ENCODE results near the gene SNRPD1. TPM values are rescaled to one million over a fixed set of nuclear protein-coding genes. Genes with fewer than 3 reads are reported as not detected.

Gene SNRPD1
- total RNA-seq, 2 donors from 2014 or later: 98.9 to 114 TPM

DNA sequence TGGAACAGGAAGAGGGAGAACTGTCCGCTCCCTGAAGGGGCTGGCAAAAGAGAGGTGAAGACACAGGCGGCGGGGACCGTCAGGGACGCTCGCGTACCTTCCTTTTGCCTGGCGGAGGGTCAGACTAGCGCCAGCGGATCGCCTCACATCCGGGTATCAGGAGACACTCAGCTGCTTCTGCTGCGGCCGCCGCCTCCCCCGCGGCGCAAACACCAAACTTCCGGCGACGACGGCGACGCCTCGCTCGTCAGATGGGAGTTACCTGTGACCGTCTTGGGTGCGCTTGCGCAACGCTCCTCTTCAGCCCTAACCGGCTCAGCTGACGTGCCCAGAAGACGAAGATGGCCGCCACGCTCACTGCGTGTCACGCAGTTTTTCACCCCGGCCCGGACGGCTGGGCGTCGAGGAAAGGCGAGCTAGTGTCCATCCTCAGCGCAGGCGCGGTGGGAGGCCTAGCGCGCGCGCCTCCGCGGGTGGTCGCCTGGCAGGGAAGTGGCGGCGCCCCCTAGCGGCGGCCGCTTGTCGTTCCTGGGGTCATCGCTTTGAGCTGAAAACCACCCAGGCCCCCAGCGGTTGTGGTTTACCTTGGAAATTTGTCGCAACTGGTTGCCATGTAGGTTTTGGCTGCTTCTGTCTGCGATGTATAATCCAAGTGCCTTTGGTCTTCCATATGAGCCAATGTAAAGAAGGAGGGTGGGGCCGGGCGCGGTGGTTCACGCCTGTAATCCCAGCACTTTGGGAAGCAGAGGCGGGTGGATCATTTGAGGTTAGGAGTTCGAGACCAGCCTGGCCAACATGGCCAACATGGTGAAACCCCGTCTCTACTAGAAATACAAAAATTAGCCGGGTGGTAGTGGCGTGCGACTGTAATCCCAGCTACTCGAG, 11.3 kb upstream of the SNRPD1 start, which contains the start of gene ESCO1:
TSS of gene ESCO1 (minus strand) at position 179 of the 885 bp plus-strand sequence. CDS start 25,861 bp downstream, outside the sequence.
- Mint-ChIP-seq H3K27me3 (ENCODE audit: insufficient read depth) (no peaks in the 10 kb centered on the region), H3K4me3 (peak within 1 kb of the TSS; percentile 99), H3K27ac (peak within 1 kb of the TSS; percentile 99), H3K9me3 (peaks cover 5% of the 10 kb centered on the region), H3K36me3 (ENCODE audit: low read depth) (peaks cover 8% of the 10 kb centered on the region), H3K4me1 (peaks cover 6% of the 10 kb centered on the region)
- peak; percentile 98 for DNase-seq
- H3K9ac ChIP-seq (ENCODE audit: extremely low read depth, low read length, poor library complexity, severe bottlenecking): peak within 1 kb of the TSS; percentile 79
- H3K27ac ChIP-seq (ENCODE audit: low read depth, low read length): peak within 1 kb of the TSS; percentile 92
- peaks cover 9% of the 10 kb centered on the region for H3K9me3 ChIP-seq (ENCODE audit: control insufficient read depth, low read length)
- H3K4me1 ChIP-seq (ENCODE audit: control insufficient read depth, insufficient read depth, low read length): no peaks in the 10 kb centered on the region
- peak within 1 kb of the TSS; percentile 98 for H3K4me3 ChIP-seq (ENCODE audit: low read length)
- WGBS, 2 experiments (ENCODE audit: insufficient coverage in 1 of 2, insufficient read length in 1 of 2): 8 to 10% methylated on average over 47 to 74 of the region's 74 CpGs
- TF ChIP-seq, protein P1, sequence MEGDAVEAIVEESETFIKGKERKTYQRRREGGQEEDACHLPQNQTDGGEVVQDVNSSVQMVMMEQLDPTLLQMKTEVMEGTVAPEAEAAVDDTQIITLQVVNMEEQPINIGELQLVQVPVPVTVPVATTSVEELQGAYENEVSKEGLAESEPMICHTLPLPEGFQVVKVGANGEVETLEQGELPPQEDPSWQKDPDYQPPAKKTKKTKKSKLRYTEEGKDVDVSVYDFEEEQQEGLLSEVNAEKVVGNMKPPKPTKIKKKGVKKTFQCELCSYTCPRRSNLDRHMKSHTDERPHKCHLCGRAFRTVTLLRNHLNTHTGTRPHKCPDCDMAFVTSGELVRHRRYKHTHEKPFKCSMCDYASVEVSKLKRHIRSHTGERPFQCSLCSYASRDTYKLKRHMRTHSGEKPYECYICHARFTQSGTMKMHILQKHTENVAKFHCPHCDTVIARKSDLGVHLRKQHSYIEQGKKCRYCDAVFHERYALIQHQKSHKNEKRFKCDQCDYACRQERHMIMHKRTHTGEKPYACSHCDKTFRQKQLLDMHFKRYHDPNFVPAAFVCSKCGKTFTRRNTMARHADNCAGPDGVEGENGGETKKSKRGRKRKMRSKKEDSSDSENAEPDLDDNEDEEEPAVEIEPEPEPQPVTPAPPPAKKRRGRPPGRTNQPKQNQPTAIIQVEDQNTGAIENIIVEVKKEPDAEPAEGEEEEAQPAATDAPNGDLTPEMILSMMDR (conservative IDR thresholded peaks at IDR 0.05): peak; percentile 99
- no peaks in the 10 kb centered on the region for H3K27me3 ChIP-seq (ENCODE audit: control insufficient read depth, insufficient read depth, low read length, poor library complexity, severe bottlenecking)
- H3K36me3 ChIP-seq (ENCODE audit: control insufficient read depth, insufficient read depth, low read length): peaks cover 7% of the 10 kb centered on the region

DNA sequence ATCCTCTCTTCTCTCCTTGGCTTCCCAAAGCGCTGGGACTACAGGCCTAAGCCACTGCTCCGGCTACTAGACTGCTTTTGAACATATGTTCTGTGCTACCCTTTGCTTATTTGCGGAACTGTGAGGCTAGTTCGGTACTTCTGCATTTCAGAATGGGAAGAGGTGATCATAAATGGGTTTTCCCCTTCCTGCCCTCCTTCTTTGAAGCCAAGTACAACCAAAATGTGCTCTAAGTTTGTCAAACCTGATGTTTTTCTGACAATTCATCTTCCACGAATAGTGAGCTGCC, 9.9 kb upstream of the SNRPD1 start:
- DNase-seq: no peak
- no peaks in the 10 kb centered on the region for H3K9me3 Mint-ChIP-seq
- H3K27me3 Mint-ChIP-seq (ENCODE audit: insufficient read depth): no peaks in the 10 kb centered on the region
- 94 to 98% methylated on average over 4 to 5 of the region's 5 CpGs for WGBS, 2 experiments (ENCODE audit: insufficient coverage in 1 of 2, insufficient read length in 1 of 2)
- H3K27me3 ChIP-seq (ENCODE audit: control insufficient read depth, insufficient read depth, low read length, poor library complexity, severe bottlenecking): no peaks in the 10 kb centered on the region
- no peak overlapping the region for H3K4me3 Mint-ChIP-seq
- H3K27ac Mint-ChIP-seq: no peak overlapping the region
- H3K4me1 ChIP-seq (ENCODE audit: control insufficient read depth, insufficient read depth, low read length): no peaks in the 10 kb centered on the region
- peaks cover 7% of the 10 kb centered on the region for H3K36me3 ChIP-seq (ENCODE audit: control insufficient read depth, insufficient read depth, low read length)
- H3K9me3 ChIP-seq (ENCODE audit: control insufficient read depth, low read length): peaks cover 9% of the 10 kb centered on the region
- H3K4me3 ChIP-seq (ENCODE audit: low read length): no peak overlapping the region
- peaks cover 6% of the 10 kb centered on the region for H3K4me1 Mint-ChIP-seq
- no peak overlapping the region for H3K9ac ChIP-seq (ENCODE audit: extremely low read depth, low read length, poor library complexity, severe bottlenecking)
- TF ChIP-seq, protein P1 (conservative IDR thresholded peaks at IDR 0.05): no peak
- H3K36me3 Mint-ChIP-seq (ENCODE audit: low read depth): no peaks in the 10 kb centered on the region
- no peak overlapping the region for H3K27ac ChIP-seq (ENCODE audit: low read depth, low read length)

DNA sequence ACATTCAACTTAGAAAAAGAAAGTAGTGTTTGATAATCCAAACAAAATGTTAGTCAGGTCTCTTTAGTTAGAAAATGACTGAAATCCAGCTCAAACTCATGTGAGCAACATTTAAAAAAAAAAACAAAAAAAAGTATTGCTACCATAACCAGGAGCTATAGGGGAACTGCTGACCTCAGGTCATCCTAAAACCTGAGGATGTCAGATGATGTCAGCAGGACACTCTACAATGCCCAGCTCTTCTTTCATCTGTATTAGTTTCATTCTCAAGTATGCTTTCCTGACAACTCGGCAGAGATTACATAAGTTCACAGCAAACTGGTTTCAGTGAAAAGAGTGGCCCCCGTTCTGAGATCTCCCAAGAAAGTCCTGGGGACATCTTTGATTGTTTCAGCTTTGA, 7.4 kb upstream of the SNRPD1 start:
- Histone ChIP-seq H3K4me1 (ENCODE audit: control insufficient read depth, insufficient read depth, low read length) (no peaks in the 10 kb centered on the region), H3K9me3 (ENCODE audit: control insufficient read depth, low read length) (peaks cover 9% of the 10 kb centered on the region), H3K27ac (ENCODE audit: low read depth, low read length) (no peak overlapping the region), H3K4me3 (ENCODE audit: low read length) (no peak overlapping the region), H3K36me3 (ENCODE audit: control insufficient read depth, insufficient read depth, low read length) (no peaks in the 10 kb centered on the region), H3K9ac (ENCODE audit: extremely low read depth, low read length, poor library complexity, severe bottlenecking) (no peak overlapping the region), H3K27me3 (ENCODE audit: control insufficient read depth, insufficient read depth, low read length, poor library complexity, severe bottlenecking) (no peaks in the 10 kb centered on the region)
- DNase-seq: no peak
- H3K27ac Mint-ChIP-seq: no peak overlapping the region
- WGBS, 2 experiments (ENCODE audit: insufficient coverage in 1 of 2, insufficient read length in 1 of 2): 88 to 90% methylated on average over 2 of the region's 2 CpGs
- H3K4me3 Mint-ChIP-seq: no peak overlapping the region
- no peaks in the 10 kb centered on the region for H3K27me3 Mint-ChIP-seq (ENCODE audit: insufficient read depth)
- TF ChIP-seq, protein P1 (conservative IDR thresholded peaks at IDR 0.05): no peak
- no peaks in the 10 kb centered on the region for H3K36me3 Mint-ChIP-seq (ENCODE audit: low read depth)
- H3K9me3 Mint-ChIP-seq: no peaks in the 10 kb centered on the region
- no peaks in the 10 kb centered on the region for H3K4me1 Mint-ChIP-seq
